ENCODE results near the gene GGTLC2.
"Not testable (repeated sequence)": the region's sequence is repeated elsewhere in the genome, so short reads cannot be mapped to it uniquely, and the experiment has no call there.

Gene GGTLC2

DNA sequence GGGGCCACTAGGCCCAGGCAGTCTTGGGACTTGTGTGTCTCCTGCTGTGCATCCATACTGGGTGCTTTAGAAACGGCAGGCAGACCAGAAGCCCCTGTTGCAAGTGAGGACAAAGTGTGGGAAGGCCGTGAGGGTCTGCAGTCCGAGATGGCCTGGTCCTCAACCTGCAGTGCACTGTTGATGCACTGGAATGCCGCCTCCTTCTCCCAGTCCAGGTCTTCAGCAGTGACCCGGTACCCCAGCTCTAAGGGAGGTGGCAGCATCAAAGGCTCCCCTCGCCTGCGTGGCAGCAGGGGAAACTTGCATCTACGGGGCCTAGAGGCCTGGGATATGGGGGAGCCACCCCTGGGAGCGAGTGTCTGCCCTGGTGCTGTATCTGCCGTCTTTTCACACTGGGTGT, 2.2 kb upstream of the GGTLC2 start:
- not testable (repeated sequence) for DNase-seq

DNA sequence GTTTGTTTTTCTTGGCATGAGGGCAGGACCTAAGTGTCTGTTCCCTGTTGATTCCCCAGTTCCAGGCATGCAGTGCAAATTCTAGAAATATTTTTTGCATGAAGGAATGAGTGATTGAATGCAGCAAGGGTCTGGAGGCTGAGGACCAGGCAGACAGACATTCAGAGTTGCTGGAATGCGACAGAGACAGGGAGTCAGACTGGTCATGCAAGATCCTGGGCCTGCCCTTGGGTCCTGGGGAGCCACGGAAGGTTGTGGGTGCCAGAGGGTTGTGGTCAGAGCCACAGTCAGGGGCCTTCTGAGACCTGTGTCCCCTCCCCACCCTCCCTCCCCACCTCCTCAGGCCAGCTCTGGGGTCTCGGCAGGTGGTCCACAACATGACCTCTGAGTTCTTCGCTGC, 1.6 kb downstream of the GGTLC2 start:
- not testable (repeated sequence) for DNase-seq

DNA sequence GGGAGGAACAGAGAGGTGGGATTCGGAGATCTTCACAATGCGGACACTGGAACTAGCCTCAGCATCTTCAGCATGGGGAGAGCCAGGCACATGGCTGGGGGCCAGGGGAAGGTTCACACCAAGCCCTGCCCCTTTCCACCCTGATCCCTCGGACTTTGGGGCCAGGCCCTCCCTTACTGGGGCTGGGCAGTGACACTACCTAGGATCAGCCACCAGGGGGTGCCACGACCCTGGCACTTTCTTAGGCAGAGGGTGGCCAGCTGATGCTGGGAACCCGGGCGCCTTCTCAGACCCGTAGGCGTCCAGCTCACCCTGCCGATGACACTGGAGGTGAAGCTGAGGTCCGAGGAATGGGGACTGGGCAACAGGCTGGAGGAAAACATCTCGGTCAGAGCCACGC, 3.5 kb downstream of the GGTLC2 start:
- not testable (repeated sequence) for DNase-seq

DNA sequence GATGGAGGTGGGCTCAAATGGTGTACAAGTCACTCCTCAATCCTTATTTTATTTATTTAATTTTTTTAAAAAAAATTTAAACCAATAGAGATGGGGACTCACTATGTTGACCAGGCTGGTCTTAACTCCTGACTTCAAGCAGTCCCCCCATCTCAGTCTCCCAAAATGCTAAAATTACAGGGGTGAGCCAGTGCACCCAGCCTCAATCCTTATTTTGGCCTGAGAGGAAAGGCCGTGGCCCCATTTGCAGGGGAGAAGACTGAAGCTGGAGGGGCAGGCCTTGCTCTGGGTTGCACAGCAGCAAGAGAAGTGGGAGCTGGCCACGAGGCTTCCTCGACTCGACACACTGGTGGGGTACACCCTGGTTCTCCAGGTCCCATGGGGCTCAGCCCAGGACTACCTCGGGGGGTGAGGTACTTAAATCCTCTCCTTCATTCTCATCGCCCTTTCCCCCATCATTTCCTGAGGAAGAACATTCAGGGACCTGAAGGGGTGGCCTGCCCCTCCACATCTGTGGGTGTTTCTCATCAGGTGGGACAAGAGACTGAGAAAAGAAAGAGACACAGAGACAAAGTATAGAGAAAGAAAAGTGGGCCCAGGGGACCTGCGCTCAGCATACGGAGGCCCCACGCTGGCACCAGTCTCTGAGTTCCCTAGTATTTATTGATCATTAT, 4.6 kb downstream of the GGTLC2 start:
- not testable (repeated sequence) for DNase-seq

- not testable (repeated sequence) for DNase-seq
These were observed 5.3 kb downstream of the GGTLC2 start for GRCh38 chr22:22649761-22650160.

GRCh38 chr22:22650398-22650797, 6.0 kb downstream of the GGTLC2 start:
- DNase-seq: not testable (repeated sequence)

DNA sequence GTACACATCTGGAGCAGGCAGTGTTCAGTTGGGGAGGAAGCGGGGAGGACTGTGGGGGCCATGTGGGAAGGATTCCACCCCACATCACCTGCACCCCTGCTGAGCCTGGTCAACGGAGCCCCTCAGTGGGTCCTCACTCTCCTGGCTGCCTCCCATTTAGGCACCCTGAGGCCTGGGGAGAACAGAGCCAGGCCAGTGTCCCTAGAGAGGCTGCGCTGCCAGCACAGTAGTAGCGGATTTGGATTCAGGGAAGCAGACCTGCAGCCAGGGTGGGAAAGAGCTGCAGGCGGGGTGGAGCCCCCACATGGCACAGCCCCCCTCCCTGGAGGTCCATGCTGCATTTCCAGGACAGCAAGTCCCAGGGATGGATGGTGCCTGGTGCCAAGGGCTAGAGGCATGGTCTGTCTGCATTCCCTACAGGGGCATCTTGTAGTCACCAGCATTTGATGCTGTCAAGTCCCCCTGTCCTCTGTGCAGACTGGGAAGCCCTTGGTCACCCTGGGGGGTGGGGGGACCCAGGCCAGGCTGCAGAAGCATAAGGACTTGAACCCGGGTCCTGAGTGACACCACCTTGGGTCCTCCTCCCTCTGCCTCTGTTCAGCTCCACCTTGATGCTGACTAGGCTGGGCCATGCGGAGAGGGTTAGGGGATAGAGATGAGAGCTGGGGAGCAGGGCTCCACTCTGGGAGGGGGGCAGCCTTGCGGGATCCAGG, 6.5 kb downstream of the GGTLC2 start:
- DNase-seq: not testable (repeated sequence)

- not testable (repeated sequence) for DNase-seq
These were observed 7.2 kb downstream of the GGTLC2 start for GRCh38 chr22:22651593-22651992.

DNA sequence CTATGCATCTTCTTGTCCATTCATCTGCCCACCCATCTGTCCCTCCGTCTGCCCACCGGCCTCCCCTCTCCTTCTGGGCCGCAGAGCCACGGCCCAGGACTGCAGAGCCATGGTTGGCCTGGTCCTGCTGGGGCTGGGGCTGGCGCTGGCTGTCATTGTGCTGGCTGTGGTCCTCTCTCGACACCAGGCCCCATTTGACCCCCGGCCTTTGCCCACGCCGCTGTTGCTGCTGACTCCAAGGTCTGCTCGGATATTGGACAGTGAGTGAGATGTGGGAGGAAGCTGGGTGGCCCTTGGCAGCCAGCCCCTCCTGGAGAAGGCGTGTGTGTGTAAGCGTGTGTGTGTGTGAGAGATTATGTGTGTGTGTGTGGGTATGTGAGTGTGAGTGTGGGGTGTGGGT, 7.7 kb downstream of the GGTLC2 start:
- DNase-seq: not testable (repeated sequence)

GRCh38 chr22:22652573-22652972, 8.2 kb downstream of the GGTLC2 start:
- not testable (repeated sequence) for DNase-seq

DNA sequence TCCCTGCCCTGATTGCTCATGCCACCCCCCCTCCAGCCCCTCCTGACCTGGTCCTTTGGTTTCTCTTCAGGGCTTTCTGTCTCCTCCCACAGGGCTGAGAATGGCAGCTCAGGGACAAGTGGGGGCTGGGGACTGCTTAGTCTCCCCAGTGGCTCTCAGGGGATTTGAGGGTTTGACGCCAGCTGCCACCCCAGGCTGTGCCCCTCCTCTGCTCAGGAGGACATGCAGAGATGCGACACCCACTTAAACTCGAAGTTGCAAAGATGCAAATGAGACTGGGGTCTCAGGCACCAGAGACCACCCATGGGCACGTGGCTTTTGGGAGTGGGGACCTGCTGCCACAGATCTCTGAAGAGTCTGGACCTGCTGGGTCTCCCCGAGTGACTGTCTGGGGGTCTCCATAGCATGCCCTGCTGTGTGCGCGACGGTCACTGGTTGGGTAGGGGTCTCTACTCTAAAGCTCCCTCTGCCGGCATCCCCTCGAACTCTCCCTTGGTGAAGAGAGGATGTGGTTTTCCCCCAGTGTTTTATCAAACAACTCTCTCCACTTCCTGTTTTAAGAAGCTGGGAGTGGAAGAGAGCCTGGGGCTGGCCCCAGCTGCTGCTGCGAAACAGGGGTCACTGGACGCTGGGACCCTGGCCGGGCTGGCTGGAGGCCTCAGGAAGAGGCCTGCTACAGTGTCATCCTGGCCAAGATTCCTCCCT, 9.4 kb downstream of the GGTLC2 start:
- not testable (repeated sequence) for DNase-seq

DNA sequence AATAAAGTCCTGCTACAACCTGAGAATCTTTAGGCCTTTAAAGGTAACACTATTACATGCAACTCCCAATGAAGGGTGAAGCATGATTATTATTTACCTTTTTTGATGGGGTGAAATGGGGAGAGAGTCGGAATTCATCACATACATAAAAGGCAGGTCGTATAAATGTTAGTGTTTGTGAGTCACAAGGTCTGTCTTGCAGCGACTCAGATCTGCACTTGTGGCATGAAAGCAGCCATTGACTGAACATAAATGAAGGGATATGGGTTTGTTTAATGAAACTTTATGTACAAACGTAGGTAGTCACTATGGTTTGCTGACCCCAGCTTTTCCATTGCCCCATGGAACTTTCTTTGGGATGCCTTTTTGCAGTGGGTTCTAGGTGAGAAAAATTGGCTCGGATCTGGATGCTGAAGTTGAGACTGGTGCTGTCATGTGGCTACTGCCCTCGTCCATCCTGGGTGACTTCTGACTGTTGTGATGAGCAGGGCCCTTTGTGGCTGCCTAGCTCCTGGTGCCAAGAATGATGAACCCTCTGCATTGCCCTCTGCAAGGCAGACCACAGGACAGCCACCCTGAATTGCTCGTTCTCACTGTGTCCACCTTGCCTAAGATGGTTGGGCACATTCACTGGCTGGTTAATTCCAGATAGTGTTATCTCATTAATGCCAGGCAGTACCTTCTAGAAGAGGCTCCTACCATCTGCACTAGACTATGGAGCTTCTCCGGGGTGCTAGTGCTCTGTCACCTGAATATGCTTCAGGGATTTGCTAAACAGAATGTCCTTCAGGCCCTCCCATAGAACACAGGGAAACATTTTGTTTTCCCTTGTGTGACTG, 11.3 kb downstream of the GGTLC2 start:
- DNase-seq: no peak

- no peak for DNase-seq
These were observed 13.3 kb downstream of the GGTLC2 start for GRCh38 chr22:22657712-22658111.

GRCh38 chr22:22661275-22661674, 16.9 kb downstream of the GGTLC2 start:
- DNase-seq: no peak

GRCh38 chr22:22662095-22662494, 17.7 kb downstream of the GGTLC2 start:
- DNase-seq: no peak

DNA sequence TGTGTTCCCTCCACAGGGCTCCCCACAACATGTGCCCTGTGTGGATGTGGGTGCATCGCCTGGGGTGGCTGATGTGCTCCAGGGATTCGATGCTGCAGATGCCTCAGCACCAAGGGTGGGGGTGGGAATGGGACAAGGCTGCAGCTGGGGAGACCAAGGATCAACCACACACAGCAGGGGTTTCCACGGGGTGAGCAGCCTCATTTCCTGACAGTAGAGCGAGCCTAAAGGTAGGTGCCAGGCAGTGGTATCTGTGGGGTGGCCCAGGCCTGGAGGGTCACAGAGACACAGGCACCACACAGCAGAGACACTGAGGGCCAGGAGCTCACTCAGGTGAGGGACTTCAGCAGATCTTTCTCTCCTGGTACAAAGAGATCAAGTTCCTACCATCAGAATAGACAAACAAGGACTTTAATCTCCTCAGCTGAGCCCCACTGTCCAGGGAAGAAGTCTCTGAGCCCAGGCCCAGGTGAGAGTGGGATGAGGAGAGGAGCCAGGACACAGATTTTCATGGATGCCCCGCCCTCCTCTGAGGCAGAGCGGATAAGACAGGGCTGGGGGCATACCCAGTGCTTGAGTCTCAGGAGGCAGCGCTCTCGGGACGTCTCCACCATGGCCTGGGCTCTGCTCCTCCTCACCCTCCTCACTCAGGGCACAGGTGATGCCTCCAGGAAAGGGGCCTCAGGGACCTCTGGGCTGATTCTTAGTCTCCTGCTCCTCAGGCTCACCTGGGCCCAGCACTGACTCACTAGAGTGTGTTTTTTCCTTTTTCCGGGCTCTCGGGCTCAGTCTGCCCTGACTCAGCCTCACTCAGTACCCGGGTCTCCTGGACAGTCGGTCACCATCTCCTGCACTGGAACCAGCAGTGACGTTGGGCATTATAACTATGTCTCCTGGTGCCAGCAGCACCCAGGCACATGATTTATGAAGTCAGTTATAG, 19.7 kb downstream of the GGTLC2 start:
- no peak for DNase-seq

DNA sequence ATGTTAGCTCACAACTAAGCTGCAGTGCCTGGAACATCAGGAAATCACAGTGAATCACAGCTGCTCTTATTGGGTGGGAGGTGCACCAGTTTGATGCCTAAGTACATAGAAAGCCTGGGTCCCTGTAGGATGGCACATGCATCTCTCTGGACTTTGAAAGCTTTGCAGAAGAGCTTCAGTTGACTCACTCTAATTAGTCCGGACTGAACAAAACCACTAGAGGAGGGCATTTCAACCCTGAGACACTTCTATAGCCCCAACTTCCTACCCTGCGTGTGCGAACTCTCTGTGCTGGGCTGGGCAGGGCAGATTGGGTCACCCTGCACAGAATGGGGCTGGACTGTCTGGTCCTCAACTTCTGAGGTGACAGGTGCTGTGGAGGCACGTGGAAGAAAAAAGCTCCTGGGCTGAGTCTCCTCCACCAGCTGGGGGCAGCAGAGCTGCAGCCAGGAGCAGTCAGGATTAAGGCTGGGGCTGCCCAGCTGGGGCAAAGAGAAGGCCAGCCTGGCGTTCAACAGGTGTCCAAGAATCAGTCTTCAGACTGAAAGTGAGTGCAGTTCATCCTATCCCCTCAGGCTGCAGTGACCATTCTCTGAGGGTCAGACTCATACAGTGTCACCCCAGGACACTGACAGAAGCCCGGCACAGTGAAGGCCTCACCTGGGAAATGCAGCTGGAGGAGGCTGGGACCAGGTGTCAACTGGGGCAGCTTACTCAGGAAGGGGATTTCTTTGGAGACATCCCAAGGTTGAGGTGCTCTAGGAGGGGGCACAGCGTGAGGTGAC, 22.1 kb downstream of the GGTLC2 start:
- DNase-seq: no peak

DNA sequence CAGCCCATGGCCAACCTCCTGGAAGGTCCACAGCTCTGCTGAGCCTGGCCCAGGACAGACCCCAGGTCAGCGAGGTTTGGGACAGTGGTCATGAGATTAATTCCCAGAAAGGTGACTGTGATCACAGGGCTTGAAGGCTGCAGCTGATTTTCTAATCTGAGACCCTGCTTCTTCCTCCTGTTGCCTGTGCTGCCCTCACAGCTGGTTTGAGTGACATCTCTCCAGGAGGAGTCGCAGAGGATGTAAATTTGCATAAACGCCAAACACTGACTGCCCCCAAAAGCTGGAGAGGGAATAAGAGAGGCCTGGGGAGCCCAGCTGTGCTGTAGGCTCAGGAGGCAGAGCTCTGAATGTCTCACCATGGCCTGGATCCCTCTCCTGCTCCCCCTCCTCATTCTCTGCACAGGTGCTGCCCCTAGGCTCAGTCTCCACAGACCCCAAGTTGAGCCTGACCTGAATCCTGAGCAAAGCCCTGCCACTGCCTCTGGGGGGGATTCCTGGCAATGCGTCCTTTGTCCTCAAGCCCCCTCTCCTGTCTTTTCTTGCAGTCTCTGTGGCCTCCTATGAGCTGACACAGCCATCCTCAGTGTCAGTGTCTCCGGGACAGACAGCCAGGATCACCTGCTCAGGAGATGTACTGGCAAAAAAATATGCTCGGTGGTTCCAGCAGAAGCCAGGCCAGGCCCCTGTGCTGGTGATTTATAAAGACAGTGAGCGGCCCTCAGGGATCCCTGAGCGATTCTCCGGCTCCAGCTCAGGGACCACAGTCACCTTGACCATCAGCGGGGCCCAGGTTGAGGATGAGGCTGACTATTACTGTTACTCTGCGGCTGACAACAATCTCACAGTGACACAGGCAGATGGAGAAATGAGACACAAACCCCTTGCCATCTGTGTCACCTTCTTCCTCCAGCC, 23.8 kb downstream of the GGTLC2 start:
- no peak for DNase-seq

GRCh38 chr22:22669093-22669492, 24.7 kb downstream of the GGTLC2 start:
- DNase-seq: no peak
